RWPE2 (cell line): ENCODE results near the gene KCTD11.
"Not testable (repeated sequence)": the region's sequence is repeated elsewhere in the genome, so short reads cannot be mapped to it uniquely, and the experiment has no call there.

Experiments used
- ATAC-seq: fragments of 200-7000 bp; cut with Tn5 transposase; 3 replicates; pipeline ENCODE4 v1.9.1; 2021; ENCODE audit warnings: low read depth
- DNase-seq: peaks from one replicate; pipeline ENCODE4 v3.0.0-alpha.2; 2020; ENCODE audit warnings: low spot score
- H3K27ac ChIP-seq: fragments of 450-650 bp; 2 replicates; pipeline ENCODE4 v1.5.1; 2017; ENCODE audit warnings: mild to moderate bottlenecking; ENCODE audit not compliant: poor library complexity, severe bottlenecking
- H3K27me3 ChIP-seq: fragments of 250-450 bp; sonication (Bioruptor Pico); 2 replicates; pipeline ENCODE4 v1.5.1; 2021; ENCODE audit warnings: mild to moderate bottlenecking, moderate library complexity; ENCODE audit not compliant: insufficient read depth, poor library complexity, severe bottlenecking
- H3K36me3 ChIP-seq: fragments of 250-450 bp; sonication (Bioruptor Pico); 2 replicates; pipeline ENCODE4 v1.5.1; 2020; ENCODE audit warnings: low read depth, mild to moderate bottlenecking, moderate library complexity
- H3K4me1 ChIP-seq: fragments of 250-450 bp; sonication (Bioruptor Pico); 2 replicates; pipeline ENCODE4 v1.5.1; 2021; ENCODE audit warnings: mild to moderate bottlenecking, moderate library complexity; ENCODE audit not compliant: insufficient read depth, poor library complexity, severe bottlenecking
- H3K4me3 ChIP-seq: fragments of 250-450 bp; sonication (Bioruptor Pico); 2 replicates; pipeline ENCODE4 v1.5.1; 2021; ENCODE audit warnings: mild to moderate bottlenecking, moderate library complexity; ENCODE audit not compliant: severe bottlenecking
- H3K9me3 ChIP-seq: fragments of 250-450 bp; sonication (Bioruptor Pico); 2 replicates; pipeline ENCODE4 v1.5.1; 2021; ENCODE audit warnings: mild to moderate bottlenecking, moderate library complexity; ENCODE audit not compliant: severe bottlenecking
- CTCF ChIP-seq: fragments of 450-650 bp; IDR thresholded peaks from one replicate; pipeline ENCODE4 v1.5.1; 2017; ENCODE audit warnings: mild to moderate bottlenecking, moderate library complexity; ENCODE audit not compliant: poor library complexity, severe bottlenecking

The KCTD11 gene

GRCh38 chr17:7356072-7356549 lies 4.1 kb downstream of the KCTD11 start:
- ATAC-seq (peak; percentile 9; the same call in 1 of the 3 replicates), DNase-seq (no peak)
- TF ChIP-seq CTCF = peak; percentile 81
- H3K9me3 ChIP-seq = no peaks in the 10 kb centered on the region
- H3K4me3 ChIP-seq = no peak overlapping the region
- no peaks in the 10 kb centered on the region for H3K36me3 ChIP-seq
- H3K4me1 ChIP-seq = peaks cover 15% of the 10 kb centered on the region
- H3K27me3 ChIP-seq = no peaks in the 10 kb centered on the region
- H3K27ac ChIP-seq = no peak overlapping the region

- TF ChIP-seq CTCF = no peak
- no peak overlapping the region for H3K4me3 ChIP-seq
- ATAC-seq = no peak
Measured at GRCh38 chr17:7356756-7357155, 4.8 kb downstream of the KCTD11 start.

GRCh38 chr17:7357381-7357780 lies 5.4 kb downstream of the KCTD11 start:
- Histone ChIP-seq H3K27me3 (no peaks in the 10 kb centered on the region), H3K36me3 (no peaks in the 10 kb centered on the region), H3K27ac (no peak overlapping the region), H3K4me3 (no peak overlapping the region), H3K4me1 (peaks cover 15% of the 10 kb centered on the region), H3K9me3 (no peaks in the 10 kb centered on the region)
- ATAC-seq = no peak
- DNase-seq = no peak
- TF ChIP-seq CTCF = no peak

More at GRCh38 chr17:7356756-7357155, 4.8 kb downstream of the KCTD11 start:
- no peaks in the 10 kb centered on the region for H3K27me3 ChIP-seq
- no peak for DNase-seq
- no peaks in the 10 kb centered on the region for H3K36me3 ChIP-seq
- no peaks in the 10 kb centered on the region for H3K9me3 ChIP-seq
- peaks cover 15% of the 10 kb centered on the region for H3K4me1 ChIP-seq
- H3K27ac ChIP-seq = no peak overlapping the region

- no peak for TF ChIP-seq CTCF
- ATAC-seq (peak; percentile 58), DNase-seq (no peak)
- Histone ChIP-seq H3K36me3 (no peaks in the 10 kb centered on the region), H3K4me1 (no peaks in the 10 kb centered on the region), H3K4me3 (no peak overlapping the region), H3K27ac (no peak overlapping the region), H3K27me3 (no peaks in the 10 kb centered on the region), H3K9me3 (no peaks in the 10 kb centered on the region)
Measured at GRCh38 chr17:7361906-7362305, 9.9 kb downstream of the KCTD11 start.

- TF ChIP-seq CTCF = no peak
- Histone ChIP-seq H3K4me3 (no peak overlapping the region), H3K27ac (no peak overlapping the region), H3K27me3 (no peaks in the 10 kb centered on the region), H3K36me3 (no peaks in the 10 kb centered on the region), H3K4me1 (no peaks in the 10 kb centered on the region), H3K9me3 (no peaks in the 10 kb centered on the region)
- ATAC-seq (peak; percentile 61), DNase-seq (no peak)
Measured at GRCh38 chr17:7363311-7363710, 11.3 kb downstream of the KCTD11 start.

- not testable (repeated sequence) for H3K36me3 ChIP-seq, DNase-seq, ATAC-seq
Measured at GRCh38 chr17:7365963-7366362, 14.0 kb downstream of the KCTD11 start.

More at GRCh38 chr17:7365963-7366362, 14.0 kb downstream of the KCTD11 start:
- not testable (repeated sequence) for H3K4me3 ChIP-seq, H3K27ac ChIP-seq, H3K27me3 ChIP-seq, H3K9me3 ChIP-seq, H3K4me1 ChIP-seq
